Measurements from ENCODE around the gene BOLA1. TPM values are rescaled to one million over a fixed set of nuclear protein-coding genes. Genes with fewer than 3 reads are reported as not detected.

Gene BOLA1
- total RNA-seq, 1 experiment from 2014 or later: 6.0 TPM

- H3K4me3 Mint-ChIP-seq: no peak overlapping the region; a peak in 1 of 5 replicates
- H2AK5ac ChIP-seq (ENCODE audit: insufficient read length, low read length): no peak overlapping the region
- WGBS (ENCODE audit: extremely low coverage, insufficient read length, low lambda C conversion rate): no CpG with 5 or more reads among the region's 1 CpG
These were observed 15.2 kb downstream of the BOLA1 start for GRCh38 chr1:149914545-149914944.

More at GRCh38 chr1:149914545-149914944, 15.2 kb downstream of the BOLA1 start:
- Histone ChIP-seq H3K9me3 (ENCODE audit: control insufficient read depth, low read depth, low read length) (no peaks in the 10 kb centered on the region), H2BK12ac (ENCODE audit: insufficient read length, low read depth, low read length) (no peak overlapping the region), H2BK5ac (ENCODE audit: insufficient read length, low read length) (no peak overlapping the region), H3K23me2 (ENCODE audit: insufficient read length, low read depth, low read length, poor library complexity, severe bottlenecking) (peaks cover 13% of the 10 kb centered on the region), H3K14ac (ENCODE audit: insufficient read depth, low read length) (no peak overlapping the region), H3K79me1 (ENCODE audit: insufficient read depth, low read depth, low read length, poor library complexity, severe bottlenecking) (no peaks in the 10 kb centered on the region), H3K4me2 (ENCODE audit: insufficient read depth, insufficient read length, low read length) (no peak overlapping the region), H3T11ph (ENCODE audit: low read length) (no peak overlapping the region), H3K27me3 (ENCODE audit: insufficient read depth, low read length) (no peaks in the 10 kb centered on the region), H4K8ac (replicated peaks; ENCODE audit: insufficient read length, low read depth, low read length) (no peak overlapping the region), H2BK15ac (ENCODE audit: low read depth, low read length) (no peak overlapping the region), H3K4me1 (ENCODE audit: insufficient read depth, low read length) (peaks cover 8% of the 10 kb centered on the region; the same call in 1 of the 2 replicates), H2BK20ac (ENCODE audit: low read depth, low read length, poor library complexity, severe bottlenecking) (no peak overlapping the region), H3K27ac (ENCODE audit: insufficient read length, low read depth, low read length) (no peak overlapping the region), H3K4ac (ENCODE audit: low read depth, low read length) (no peak overlapping the region), H3K23ac (ENCODE audit: insufficient read length, low read depth, low read length) (no peak overlapping the region), H2BK120ac (ENCODE audit: low read depth, low read length, poor library complexity, severe bottlenecking) (no peak overlapping the region), H2AFZ (ENCODE audit: low read length) (no peak overlapping the region), H3K18ac (ENCODE audit: insufficient read length, low read depth, low read length) (no peak overlapping the region), H3K9ac (ENCODE audit: extremely low read depth, insufficient read length, low read length) (no peak overlapping the region), H3K56ac (ENCODE audit: insufficient read length, low read depth, low read length) (no peak overlapping the region), H3K79me2 (ENCODE audit: insufficient read depth, low read length) (no peaks in the 10 kb centered on the region; the same call in 1 of the 2 replicates), H4K5ac (ENCODE audit: insufficient read length, low read depth, low read length) (no peak overlapping the region), H4K91ac (ENCODE audit: insufficient read length, low read depth, low read length) (no peak overlapping the region), H4K20me1 (ENCODE audit: control insufficient read depth, insufficient read depth, insufficient read length) (no peaks in the 10 kb centered on the region)
- H3K27ac Mint-ChIP-seq: no peak overlapping the region; a peak in 1 of 7 replicates
- peaks cover 17 to 39% (median 37%) of the 10 kb centered on the region in 3 experiments; a peak in 6 of 7 replicates for H3K36me3 Mint-ChIP-seq (ENCODE audit: insufficient read depth in 1 of 3, low read depth in 3 of 3)
- no peaks in the 10 kb centered on the region for H3K9me3 Mint-ChIP-seq
- no peak for TF ChIP-seq CTCF (conservative IDR thresholded peaks at IDR 0.05)
- peaks cover 27 to 31% of the 10 kb centered on the region in 2 experiments for H3K4me1 Mint-ChIP-seq
- no peak for DNase-seq
- H3K27me3 Mint-ChIP-seq (ENCODE audit: low read depth): no peaks in the 10 kb centered on the region

All from H9 (cell line).